RWPE2 (cell line): ENCODE measurements around the gene SREBF2.
"Not testable (repeated sequence)": the region's sequence is repeated elsewhere in the genome, so short reads cannot be mapped to it uniquely, and the experiment has no call there.

ENCODE experiments used
- ATAC-seq: fragments of 200-7000 bp; cut with Tn5 transposase; 3 replicates; pipeline ENCODE4 v1.9.1; 2021; ENCODE audit warnings: low read depth
- DNase-seq: peaks from one replicate; pipeline ENCODE4 v3.0.0-alpha.2; 2020; ENCODE audit warnings: low spot score
- H3K27ac ChIP-seq: fragments of 450-650 bp; 2 replicates; pipeline ENCODE4 v1.5.1; 2017; ENCODE audit warnings: mild to moderate bottlenecking; ENCODE audit not compliant: poor library complexity, severe bottlenecking
- H3K27me3 ChIP-seq: fragments of 250-450 bp; sonication (Bioruptor Pico); 2 replicates; pipeline ENCODE4 v1.5.1; 2021; ENCODE audit warnings: mild to moderate bottlenecking, moderate library complexity; ENCODE audit not compliant: insufficient read depth, poor library complexity, severe bottlenecking
- H3K36me3 ChIP-seq: fragments of 250-450 bp; sonication (Bioruptor Pico); 2 replicates; pipeline ENCODE4 v1.5.1; 2020; ENCODE audit warnings: low read depth, mild to moderate bottlenecking, moderate library complexity
- H3K4me1 ChIP-seq: fragments of 250-450 bp; sonication (Bioruptor Pico); 2 replicates; pipeline ENCODE4 v1.5.1; 2021; ENCODE audit warnings: mild to moderate bottlenecking, moderate library complexity; ENCODE audit not compliant: insufficient read depth, poor library complexity, severe bottlenecking
- H3K4me3 ChIP-seq: fragments of 250-450 bp; sonication (Bioruptor Pico); 2 replicates; pipeline ENCODE4 v1.5.1; 2021; ENCODE audit warnings: mild to moderate bottlenecking, moderate library complexity; ENCODE audit not compliant: severe bottlenecking
- H3K9me3 ChIP-seq: fragments of 250-450 bp; sonication (Bioruptor Pico); 2 replicates; pipeline ENCODE4 v1.5.1; 2021; ENCODE audit warnings: mild to moderate bottlenecking, moderate library complexity; ENCODE audit not compliant: severe bottlenecking
- TF ChIP-seq, protein P1 (sequence below): fragments of 450-650 bp; IDR thresholded peaks from one replicate; pipeline ENCODE4 v1.5.1; 2017; ENCODE audit warnings: mild to moderate bottlenecking, moderate library complexity; ENCODE audit not compliant: poor library complexity, severe bottlenecking

SREBF2 gene

DNA sequence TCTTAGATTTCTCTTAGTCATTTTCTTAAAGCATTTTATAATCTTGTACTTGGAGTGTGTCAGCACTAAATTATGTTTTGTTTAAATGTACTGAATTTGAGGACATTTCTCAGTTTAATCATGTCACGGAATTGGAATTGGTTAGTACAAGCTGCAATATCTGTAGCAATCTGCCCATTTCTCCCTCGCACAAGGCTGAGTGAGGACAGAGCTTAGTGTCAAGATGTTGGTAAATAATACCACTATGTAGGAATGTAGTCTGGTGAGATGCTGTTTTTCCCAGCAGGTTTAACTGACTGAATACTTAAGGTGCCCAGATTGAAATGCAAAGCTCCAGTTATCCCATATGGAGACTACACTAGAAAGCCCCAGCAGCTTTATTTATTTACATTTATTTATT lies 30.6 kb downstream of the SREBF2 start:
- DNase-seq (no peak), ATAC-seq (no peak)
- no peak overlapping the region for H3K4me3 ChIP-seq
- H3K27ac ChIP-seq: no peak overlapping the region
- no peaks in the 10 kb centered on the region for H3K9me3 ChIP-seq
- peaks cover 66% of the 10 kb centered on the region for H3K36me3 ChIP-seq
- peaks cover 33% of the 10 kb centered on the region for H3K4me1 ChIP-seq
- TF ChIP-seq, protein P1, sequence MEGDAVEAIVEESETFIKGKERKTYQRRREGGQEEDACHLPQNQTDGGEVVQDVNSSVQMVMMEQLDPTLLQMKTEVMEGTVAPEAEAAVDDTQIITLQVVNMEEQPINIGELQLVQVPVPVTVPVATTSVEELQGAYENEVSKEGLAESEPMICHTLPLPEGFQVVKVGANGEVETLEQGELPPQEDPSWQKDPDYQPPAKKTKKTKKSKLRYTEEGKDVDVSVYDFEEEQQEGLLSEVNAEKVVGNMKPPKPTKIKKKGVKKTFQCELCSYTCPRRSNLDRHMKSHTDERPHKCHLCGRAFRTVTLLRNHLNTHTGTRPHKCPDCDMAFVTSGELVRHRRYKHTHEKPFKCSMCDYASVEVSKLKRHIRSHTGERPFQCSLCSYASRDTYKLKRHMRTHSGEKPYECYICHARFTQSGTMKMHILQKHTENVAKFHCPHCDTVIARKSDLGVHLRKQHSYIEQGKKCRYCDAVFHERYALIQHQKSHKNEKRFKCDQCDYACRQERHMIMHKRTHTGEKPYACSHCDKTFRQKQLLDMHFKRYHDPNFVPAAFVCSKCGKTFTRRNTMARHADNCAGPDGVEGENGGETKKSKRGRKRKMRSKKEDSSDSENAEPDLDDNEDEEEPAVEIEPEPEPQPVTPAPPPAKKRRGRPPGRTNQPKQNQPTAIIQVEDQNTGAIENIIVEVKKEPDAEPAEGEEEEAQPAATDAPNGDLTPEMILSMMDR: no peak
- H3K27me3 ChIP-seq: no peaks in the 10 kb centered on the region

DNA sequence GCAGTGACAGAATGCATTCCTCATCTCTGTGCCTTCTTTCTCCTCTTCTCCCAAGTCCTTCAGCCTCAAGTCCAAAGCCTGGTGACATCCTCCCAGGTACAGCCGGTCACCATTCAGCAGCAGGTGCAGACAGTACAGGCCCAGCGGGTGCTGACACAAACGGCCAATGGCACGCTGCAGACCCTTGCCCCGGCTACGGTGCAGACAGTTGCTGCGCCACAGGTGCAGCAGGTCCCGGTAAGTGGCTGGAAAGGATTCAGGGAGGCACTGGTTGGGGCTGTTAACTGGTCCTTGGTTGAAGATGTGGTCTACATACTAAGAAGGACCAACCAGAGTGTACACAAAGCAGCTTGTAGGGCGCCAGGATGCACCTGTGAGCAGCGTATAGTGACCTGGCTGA lies 35.7 kb downstream of the SREBF2 start:
- H3K27ac ChIP-seq: no peak overlapping the region

DNA sequence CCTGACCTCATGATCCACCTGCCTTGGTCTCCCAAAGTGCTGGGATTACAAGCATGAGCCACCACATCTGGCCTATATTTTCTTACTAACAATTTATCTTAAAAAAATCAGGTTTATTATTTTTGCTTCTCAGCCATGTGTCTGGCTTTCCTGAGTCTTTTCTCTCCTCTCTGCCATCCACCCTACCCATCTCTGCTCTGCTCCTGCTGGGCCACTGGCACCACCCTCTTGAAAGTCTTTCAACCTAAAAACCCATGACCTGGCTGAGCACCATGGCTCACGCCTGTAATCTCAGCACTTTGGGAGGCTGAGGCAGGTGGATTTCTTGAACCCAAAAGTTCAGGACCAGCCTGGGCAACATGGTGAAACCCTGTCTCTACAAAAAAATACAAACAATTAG lies 37.2 kb downstream of the SREBF2 start:
- not testable (repeated sequence) for H3K27ac ChIP-seq, DNase-seq, H3K27me3 ChIP-seq, H3K4me3 ChIP-seq, H3K4me1 ChIP-seq, ATAC-seq, H3K9me3 ChIP-seq
- H3K36me3 ChIP-seq: peaks cover 100% of the 10 kb centered on the region

More for the DNA sequence above, 35.7 kb downstream of the SREBF2 start:
- H3K4me3 ChIP-seq: no peak overlapping the region
- DNase-seq: no peak
- H3K27me3 ChIP-seq: no peaks in the 10 kb centered on the region
- TF ChIP-seq, protein P1: no peak
- ATAC-seq: no peak
- H3K36me3 ChIP-seq: peaks cover 97% of the 10 kb centered on the region
- no peaks in the 10 kb centered on the region for H3K9me3 ChIP-seq
- H3K4me1 ChIP-seq: no peaks in the 10 kb centered on the region

DNA sequence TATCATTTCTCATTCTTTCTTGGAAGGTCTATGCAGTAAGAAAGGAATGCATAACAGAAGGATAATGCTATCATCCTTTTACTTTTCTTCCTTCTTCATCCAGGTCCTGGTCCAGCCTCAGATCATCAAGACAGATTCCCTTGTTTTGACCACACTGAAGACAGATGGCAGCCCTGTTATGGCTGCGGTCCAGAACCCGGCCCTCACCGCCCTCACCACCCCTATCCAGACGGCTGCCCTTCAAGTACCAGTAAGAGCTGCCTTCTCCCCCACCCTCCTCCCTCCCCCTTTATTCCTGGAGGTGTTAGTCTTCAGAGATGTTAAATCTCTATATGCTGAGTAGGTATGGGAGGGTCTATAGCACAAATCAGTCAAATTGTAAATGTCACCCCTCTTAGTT lies 37.9 kb downstream of the SREBF2 start:
- Histone ChIP-seq H3K9me3 (no peaks in the 10 kb centered on the region), H3K36me3 (peaks cover 100% of the 10 kb centered on the region), H3K27me3 (no peaks in the 10 kb centered on the region), H3K27ac (no peak overlapping the region), H3K4me3 (no peak overlapping the region), H3K4me1 (no peaks in the 10 kb centered on the region)
- TF ChIP-seq, protein P1: no peak
- ATAC-seq (no peak), DNase-seq (no peak)

DNA sequence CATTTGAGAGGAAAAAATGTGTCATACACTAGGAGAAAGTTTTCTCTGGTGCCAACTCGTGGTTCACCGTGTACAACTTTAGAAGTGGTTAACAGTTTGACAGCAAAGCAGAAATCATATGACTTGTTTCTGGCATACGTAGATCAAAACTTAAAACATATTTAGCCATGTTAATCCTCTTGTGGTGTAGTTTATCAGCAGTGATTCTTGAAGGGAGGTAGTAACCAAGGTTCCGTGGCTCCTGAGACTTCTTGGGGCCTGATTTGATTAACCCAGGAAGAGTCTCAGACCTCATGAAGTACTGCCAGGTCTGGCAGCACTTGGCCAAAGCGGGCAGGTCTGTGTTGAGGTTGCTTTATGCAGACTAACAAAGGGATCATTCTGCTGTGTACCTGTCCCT lies 40.5 kb downstream of the SREBF2 start:
- Histone ChIP-seq H3K4me1 (no peaks in the 10 kb centered on the region), H3K36me3 (peaks cover 100% of the 10 kb centered on the region), H3K4me3 (no peak overlapping the region), H3K9me3 (no peaks in the 10 kb centered on the region), H3K27ac (no peak overlapping the region), H3K27me3 (no peaks in the 10 kb centered on the region)
- DNase-seq (no peak), ATAC-seq (no peak)
- TF ChIP-seq, protein P1: no peak
